ENCODE measurements around the gene KIAA0319L.
"Not testable (repeated sequence)": the region's sequence is repeated elsewhere in the genome, so short reads cannot be mapped to it uniquely, and the experiment has no call there.

Gene KIAA0319L

GRCh38 chr1:35477870-35478269 lies 79.3 kb downstream of the KIAA0319L start:
- no peak for DNase-seq

GRCh38 chr1:35475856-35476674 lies 81.1 kb downstream of the KIAA0319L start:
- no peak for DNase-seq

GRCh38 chr1:35475356-35475755 lies 81.8 kb downstream of the KIAA0319L start:
- no peak for DNase-seq

- not testable (repeated sequence) for DNase-seq
Observed at GRCh38 chr1:35473216-35473615, 84.0 kb downstream of the KIAA0319L start.

GRCh38 chr1:35470977-35471613 lies 86.1 kb downstream of the KIAA0319L start:
- peak; percentile 13 for DNase-seq

GRCh38 chr1:35466120-35466519 lies 91.1 kb downstream of the KIAA0319L start:
- no peak for DNase-seq

- DNase-seq, result not testable (repeated sequence)
Observed at GRCh38 chr1:35463749-35464148, 93.5 kb downstream of the KIAA0319L start.

GRCh38 chr1:35463232-35463631 lies 94.0 kb downstream of the KIAA0319L start:
- no peak for DNase-seq

GRCh38 chr1:35461966-35462651 lies 95.1 kb downstream of the KIAA0319L start:
- no peak for DNase-seq

- DNase-seq, result no peak
Observed at GRCh38 chr1:35460796-35461195, 96.4 kb downstream of the KIAA0319L start.

- DNase-seq, result peak; percentile 85
Observed at GRCh38 chr1:35454616-35455015, 102.6 kb downstream of the KIAA0319L start.

GRCh38 chr1:35454176-35454575 lies 103.0 kb downstream of the KIAA0319L start:
- DNase-seq, result peak; percentile 70

GRCh38 chr1:35453031-35453430 lies 104.2 kb downstream of the KIAA0319L start:
- no peak for DNase-seq

- DNase-seq, result peak; percentile 61
Observed at GRCh38 chr1:35452106-35452774, 105.0 kb downstream of the KIAA0319L start.

- DNase-seq, result peak; percentile 68
Observed at GRCh38 chr1:35451125-35451528, 106.1 kb downstream of the KIAA0319L start.

GRCh38 chr1:35449334-35450008 lies 107.7 kb downstream of the KIAA0319L start:
- DNase-seq, result no peak

- DNase-seq, result peak; percentile 9
Observed at GRCh38 chr1:35448344-35448801, 108.8 kb downstream of the KIAA0319L start.

- peak; percentile 77 for DNase-seq
Observed at GRCh38 chr1:35447278-35447677, 109.9 kb downstream of the KIAA0319L start.

- no peak for DNase-seq
Observed at GRCh38 chr1:35444519-35444774, 112.8 kb downstream of the KIAA0319L start.

GRCh38 chr1:35443768-35444518 lies 113.3 kb downstream of the KIAA0319L start:
- DNase-seq, result no peak

GRCh38 chr1:35442734-35443133 lies 114.5 kb downstream of the KIAA0319L start:
- DNase-seq, result peak; percentile 2

Data from inflammatory macrophage treated with lipopolysaccharide for 4 hours (primary cell).